PC-9 (cell line): ENCODE results near the gene ZYG11B. TPM values are rescaled to one million over a fixed set of nuclear protein-coding genes. Genes with fewer than 3 reads are reported as not detected.

Source experiments
- BruUV-seq: library from RNA; stranded (reverse); fragments of 400-500 nt; replicated peaks from 2 replicates; lab custom pipeline; 2021; lab: Mats Ljungman, UMichigan
- CTCF ChIA-PET: fragments of 300-600 bp; sonication (Branson Sonifier 250); formaldehyde crosslinking; loops from one replicate; lab custom pipeline; 2022; ENCODE audit warnings: antibody characterized with exemption; lab: Charles Lee
- POLR2A ChIA-PET: fragments of 300-600 bp; sonication (Branson Sonifier 250); formaldehyde crosslinking; loops from one replicate; lab custom pipeline; 2022; ENCODE audit warnings: antibody characterized with exemption; ENCODE audit not compliant: unreplicated experiment; lab: Charles Lee
- DNase-seq, 2 experiments: peaks; one replicate each; pipeline versions ENCODE4 v3.0.0 to v3.0.0-alpha.2; 2015 to 2022; ENCODE audit warnings: mixed read lengths in 1 of 2
- H2AFZ ChIP-seq: fragments of 200-600 bp; sonication (generic); 2 replicates; pipeline ENCODE4 v1.8.1; 2017; ENCODE audit warnings: antibody characterized with exemption
- H3F3A ChIP-seq: fragments of 200-600 bp; sonication (generic); 2 replicates; pipeline ENCODE4 v1.8.1; 2017; ENCODE audit warnings: antibody characterized with exemption, mild to moderate bottlenecking, low read depth; ENCODE audit not compliant: insufficient read depth
- H3K27ac ChIP-seq: fragments of 200-600 bp; sonication (generic); 2 replicates; pipeline ENCODE4 v1.6.1; 2016; ENCODE audit warnings: mixed run types
- H3K27me3 ChIP-seq: fragments of 200-600 bp; sonication (generic); 2 replicates; pipeline ENCODE4 v1.6.1; 2016; ENCODE audit warnings: low read depth, mixed run types; ENCODE audit not compliant: insufficient read depth
- H3K36me3 ChIP-seq: fragments of 200-600 bp; sonication (generic); 2 replicates; pipeline ENCODE4 v1.6.1; 2016; ENCODE audit warnings: low read depth, mixed run types
- H3K4me1 ChIP-seq: fragments of 200-600 bp; sonication (generic); replicated peaks from 2 replicates; pipeline ENCODE4 v1.6.1; 2016; ENCODE audit warnings: mixed run types; ENCODE audit not compliant: insufficient read depth
- H3K4me2 ChIP-seq: fragments of 200-600 bp; sonication (generic); 2 replicates; pipeline ENCODE4 v1.6.1; 2017; ENCODE audit warnings: mixed run types
- H3K4me3 ChIP-seq: fragments of 200-600 bp; sonication (generic); 2 replicates; pipeline ENCODE4 v1.6.1; 2016; ENCODE audit warnings: mixed run types
- H3K79me2 ChIP-seq: fragments of 200-600 bp; sonication (generic); 2 replicates; pipeline ENCODE4 v1.6.1; 2017; ENCODE audit warnings: low read depth, mixed run types
- H3K9me2 ChIP-seq: fragments of 200-600 bp; sonication (generic); 2 replicates; pipeline ENCODE4 v1.8.1; 2017; ENCODE audit warnings: mild to moderate bottlenecking; ENCODE audit not compliant: insufficient read depth
- H3K9me3 ChIP-seq: fragments of 200-600 bp; sonication (generic); 2 replicates; pipeline ENCODE4 v1.8.1; 2016; ENCODE audit warnings: low read depth; ENCODE audit not compliant: insufficient read depth
- H4K20me1 ChIP-seq: fragments of 200-600 bp; sonication (generic); 2 replicates; pipeline ENCODE4 v1.8.1; 2017; ENCODE audit not compliant: insufficient read depth
- CTCF ChIP-seq: fragments of 200-600 bp; sonication (generic); conservative IDR thresholded peaks from 2 replicates; pipeline ENCODE4 v1.6.1; 2017; ENCODE audit warnings: mixed run types, antibody characterized with exemption, mild to moderate bottlenecking, moderate library complexity
- EZH2 ChIP-seq: fragments of 200-600 bp; sonication (generic); IDR thresholded peaks from 2 replicates; pipeline ENCODE4 v1.8.0; 2017; ENCODE audit warnings: antibody characterized with exemption, low read depth
- intact Hi-C: fragments of 100-400 bp; cut with micrococcal nuclease; formaldehyde crosslinking; loops from one replicate; pipeline ENCODE4 v1.10.0; 2022; ENCODE audit not compliant: unreplicated experiment
- total RNA-seq: library from RNA; stranded (reverse); gene quantifications from 2 replicates; pipeline ENCODE4 v1.2.3, GENCODE V29; 2021

ZYG11B gene
- total RNA-seq, 1 experiment from 2014 or later: 21.4 TPM

GRCh38 chr1:52759908-52760307, 33.7 kb downstream of the ZYG11B start:
- TF ChIP-seq CTCF (no peak), EZH2 (no peak)
- H3K4me2 ChIP-seq: no peak overlapping the region
- no peaks in the 10 kb centered on the region for H3K36me3 ChIP-seq
- POLR2A ChIA-PET: no interaction called here
- no peak overlapping the region for H2AFZ ChIP-seq
- DNase-seq: no peak
- no peaks in the 10 kb centered on the region for H3K9me3 ChIP-seq
- 0 out of 2 replicates have a peak, but pooled peaks cover 9% of the 10 kb centered on the region for H3F3A ChIP-seq
- H3K27me3 ChIP-seq: no peaks in the 10 kb centered on the region
- no peak overlapping the region for H3K27ac ChIP-seq
- H3K4me3 ChIP-seq: no peak overlapping the region
- CTCF ChIA-PET: no interaction called here
- intact Hi-C loops: no loop called here
- H3K9me2 ChIP-seq: no peaks in the 10 kb centered on the region
- no TSS peak for BruUV-seq
- no peaks in the 10 kb centered on the region for H3K4me1 ChIP-seq
- H4K20me1 ChIP-seq: no peaks in the 10 kb centered on the region; the same call in 1 of the 2 replicates
- no peaks in the 10 kb centered on the region for H3K79me2 ChIP-seq

GRCh38 chr1:52767596-52768280, 41.5 kb downstream of the ZYG11B start:
- no TSS peak for BruUV-seq

More at GRCh38 chr1:52767596-52768280, 41.5 kb downstream of the ZYG11B start:
- H3K4me2 ChIP-seq: no peak overlapping the region
- no peaks in the 10 kb centered on the region for H3K4me1 ChIP-seq
- intact Hi-C loops: no loop called here
- H3F3A ChIP-seq: peaks cover 9% of the 10 kb centered on the region; the same call in 1 of the 2 replicates
- POLR2A ChIA-PET: interaction anchor here (0.7 kb wide), 1 partner anchor 55 kb away, joined by 19 read pairs; no protein-coding TSS in a partner anchor
- no peaks in the 10 kb centered on the region for H3K79me2 ChIP-seq
- H3K27me3 ChIP-seq: no peaks in the 10 kb centered on the region
- H3K36me3 ChIP-seq: peaks cover 4% of the 10 kb centered on the region; the same call in 1 of the 2 replicates
- TF ChIP-seq EZH2 (no peak), CTCF (no peak)
- CTCF ChIA-PET: no interaction called here
- DNase-seq: no peak
- H3K9me2 ChIP-seq: no peaks in the 10 kb centered on the region
- H3K4me3 ChIP-seq: no peak overlapping the region
- no peaks in the 10 kb centered on the region for H4K20me1 ChIP-seq
- no peak overlapping the region for H2AFZ ChIP-seq
- no peaks in the 10 kb centered on the region for H3K9me3 ChIP-seq
- H3K27ac ChIP-seq: no peak overlapping the region
